A549 (cell line): ENCODE measurements around the gene IFIH1. TPM values are rescaled to one million over a fixed set of nuclear protein-coding genes. Genes with fewer than 3 reads are reported as not detected.

Source experiments
- ATAC-seq, 2 experiments: fragments of 200-7000 bp in 1 of 2; fragments of >200 bp in 1 of 2; cut with Nextera tagmentation in 1 of 2; cut with Tn5 transposase in 1 of 2; 3 replicates each; pipeline versions ENCODE4 v1.8.0 to v1.9.1; 2018 to 2020; ENCODE audit warnings: mild to moderate bottlenecking in 1 of 2, moderate library complexity in 1 of 2
- CTCF ChIA-PET: fragments of 300-600 bp; sonication (Branson Sonifier 250); formaldehyde crosslinking; extraction: SDS; loops from one replicate; lab custom pipeline; 2021; ENCODE audit warnings: antibody characterized with exemption, inconsistent platforms; lab: Yijun Ruan, JAX
- POLR2A ChIA-PET: fragments of 350-600 bp; formaldehyde crosslinking; extraction: SDS; loops from one replicate; lab custom pipeline; 2021; ENCODE audit warnings: antibody characterized with exemption, inconsistent platforms; lab: Yijun Ruan, JAX
- DNase-seq, 2 experiments: peaks; one replicate each; pipeline versions ENCODE4 v3.0.0 to v3.0.0-alpha.2; 2011 to 2016; ENCODE audit warnings: low read depth in 1 of 2, low spot score in 1 of 2
- FAIRE-seq: peaks from 2 replicates; lab custom pipeline; 2011; peaks lifted over from hg19 to GRCh38; lab: Jason Lieb, UNC
- H3K27ac ChIP-seq, 2 experiments: fragments of >200 bp; sonication (Bioruptor Twin); formaldehyde crosslinking; 3 replicates each; pipeline ENCODE4 v1.5.1; 2016 to 2017
- H3K4me1 ChIP-seq: fragments of >200 bp; sonication (Bioruptor Twin); formaldehyde crosslinking; 3 replicates; pipeline ENCODE4 v1.6.1; 2016
- H3K4me2 ChIP-seq: fragments of >200 bp; sonication (Bioruptor Twin); formaldehyde crosslinking; 3 replicates; pipeline ENCODE4 v1.6.1; 2016
- H3K4me3 ChIP-seq: fragments of >200 bp; sonication (Bioruptor Twin); formaldehyde crosslinking; 3 replicates; pipeline ENCODE4 v1.5.1; 2016
- H3K9me3 ChIP-seq: fragments of >200 bp; sonication (Bioruptor Twin); formaldehyde crosslinking; 3 replicates; pipeline ENCODE4 v1.6.1; 2016
- CBX2 ChIP-seq: fragments of 200-600 bp; sonication (generic); IDR thresholded peaks from 2 replicates; pipeline ENCODE4 v1.6.1; 2016; ENCODE audit warnings: low read depth, mild to moderate bottlenecking, borderline replicate concordance
- CBX8 ChIP-seq: fragments of 200-600 bp; sonication (generic); IDR thresholded peaks from 2 replicates; pipeline ENCODE4 v1.6.1; 2016
- EHF ChIP-seq: fragments of 250-450 bp; sonication (Bioruptor Pico); IDR thresholded peaks from 2 replicates; pipeline ENCODE4 v1.5.0; 2020; ENCODE audit warnings: mild to moderate bottlenecking
- EHMT2 ChIP-seq: fragments of 200-600 bp; sonication (generic); IDR thresholded peaks from 2 replicates; pipeline ENCODE4 v1.6.1; 2016; ENCODE audit warnings: antibody characterized with exemption, low read depth, mild to moderate bottlenecking, moderate library complexity
- FOSB ChIP-seq: fragments of 250-450 bp; sonication (Bioruptor Pico); IDR thresholded peaks from 2 replicates; pipeline ENCODE4 v1.5.0; 2020; ENCODE audit warnings: mild to moderate bottlenecking, moderate library complexity
- GATA3 ChIP-seq: IDR thresholded peaks from 2 replicates; pipeline ENCODE4 v1.6.1; 2012; ENCODE audit warnings: borderline replicate concordance
- HDAC2 ChIP-seq: fragments of 200-600 bp; sonication (generic); IDR thresholded peaks from 2 replicates; pipeline ENCODE4 v1.6.1; 2016
- HEYL ChIP-seq: fragments of 250-450 bp; sonication (Bioruptor Pico); IDR thresholded peaks from 2 replicates; pipeline ENCODE4 v1.8.0; 2021; ENCODE audit warnings: mild to moderate bottlenecking, moderate library complexity
- HOXB13 ChIP-seq: fragments of 250-450 bp; sonication (Bioruptor Pico); IDR thresholded peaks from 2 replicates; pipeline ENCODE4 v1.5.0; 2020; ENCODE audit warnings: low read depth, mild to moderate bottlenecking, moderate library complexity
- KDM1A ChIP-seq: fragments of 200-600 bp; sonication (generic); IDR thresholded peaks from 2 replicates; pipeline ENCODE4 v1.6.1; 2016; ENCODE audit warnings: low read depth, mild to moderate bottlenecking
- MAFK ChIP-seq: fragments of 450-650 bp; IDR thresholded peaks from 2 replicates; pipeline ENCODE4 v1.6.1; 2014; ENCODE audit not compliant: partially characterized antibody
- NFE2L2 ChIP-seq: fragments of 150-350 bp; conservative IDR thresholded peaks from 2 replicates; pipeline ENCODE4 v1.6.1; 2014; ENCODE audit warnings: low read length
- PHF8 ChIP-seq: fragments of 200-600 bp; sonication (generic); IDR thresholded peaks from 2 replicates; pipeline ENCODE4 v1.6.1; 2016; ENCODE audit warnings: low read depth, mild to moderate bottlenecking, antibody characterized with exemption, moderate library complexity, borderline replicate concordance
- POLR2AphosphoS2 ChIP-seq: conservative IDR thresholded peaks from 2 replicates; pipeline ENCODE4 v1.6.1; 2012; ENCODE audit warnings: low read length, improper control_type of control experiment, inconsistent platforms
- RARB ChIP-seq: fragments of 250-450 bp; sonication (Bioruptor Pico); IDR thresholded peaks from 2 replicates; pipeline ENCODE4 v1.8.0; 2021; ENCODE audit warnings: mild to moderate bottlenecking, moderate library complexity
- RCOR1 ChIP-seq: fragments of 150-350 bp; IDR thresholded peaks from 2 replicates; pipeline ENCODE4 v1.6.1; 2014; ENCODE audit warnings: antibody characterized with exemption, low read length, low read depth
- RNF2 ChIP-seq: fragments of 200-600 bp; sonication (generic); IDR thresholded peaks from 2 replicates; pipeline ENCODE4 v1.6.1; 2016; ENCODE audit warnings: low read depth, mild to moderate bottlenecking, antibody characterized with exemption, moderate library complexity, borderline replicate concordance
- SREBF2 ChIP-seq: fragments of 450-650 bp; IDR thresholded peaks from 2 replicates; pipeline ENCODE4 v1.6.1; 2014; ENCODE audit warnings: mild to moderate bottlenecking, moderate library complexity
- TFCP2L1 ChIP-seq: fragments of 250-450 bp; sonication (Bioruptor Pico); IDR thresholded peaks from 2 replicates; pipeline ENCODE4 v1.5.0; 2021; ENCODE audit warnings: mild to moderate bottlenecking
- WGBS: methylation state at CpG from one replicate; pipeline ENCODE4 v1.1.6; 2017; ENCODE audit errors: missing lambda C conversion rate; 5-methylcytosine and 5-hydroxymethylcytosine counted together
- polyA plus RNA-seq, 4 experiments: library from polyadenylated mRNA; depleted of rRNA in 3 of 4; stranded (reverse); fragments of >200 nt; fragmentation: RNase III in 1 of 4; extraction: RNeasy Plus Mini Kit Qiagen cat#74134 plus additional on column Dnase treatment in 1 of 4; gene quantifications; 2 replicates in 3 of 4; 3 replicates in 1 of 4; pipeline ENCODE4 v1.2.3, GENCODE V29; 2011 to 2017
- TF ChIP-seq, protein P1 (sequence below): fragments of 250-450 bp; sonication (Bioruptor Pico); IDR thresholded peaks from 2 replicates; pipeline ENCODE4 v1.5.0; 2021; ENCODE audit warnings: mild to moderate bottlenecking, moderate library complexity, borderline replicate concordance
- TF ChIP-seq, protein P2 (sequence below): fragments of 200-600 bp; sonication (generic); IDR thresholded peaks from 2 replicates; pipeline ENCODE4 v1.6.1; 2016; ENCODE audit warnings: antibody characterized with exemption, mild to moderate bottlenecking, moderate library complexity
- TF ChIP-seq, protein P3 (sequence below): IDR thresholded peaks from 2 replicates; pipeline ENCODE4 v1.6.1; 2012; ENCODE audit warnings: low read depth, borderline replicate concordance
- TF ChIP-seq, protein P4 (sequence below): fragments of >200 bp; sonication (Bioruptor Twin); formaldehyde crosslinking; IDR thresholded peaks from 2 replicates; pipeline ENCODE4 v1.6.1; 2016
- TF ChIP-seq, protein P5 (sequence below): IDR thresholded peaks from 2 replicates; pipeline ENCODE4 v1.6.1; 2012
- TF ChIP-seq, protein P6 (sequence below): fragments of 150-350 bp; IDR thresholded peaks from 2 replicates; pipeline ENCODE4 v1.6.1; 2014; ENCODE audit warnings: low read depth, mild to moderate bottlenecking, low read length
- TF ChIP-seq, protein P7 (sequence below): fragments of 250-450 bp; sonication (Bioruptor Pico); IDR thresholded peaks from 2 replicates; pipeline ENCODE4 v1.5.0; 2020; ENCODE audit warnings: low read depth, mild to moderate bottlenecking, moderate library complexity
- TF ChIP-seq, protein P8 (sequence below): fragments of >200 bp; sonication (Bioruptor Twin); formaldehyde crosslinking; IDR thresholded peaks from 3 replicates; pipeline ENCODE4 v1.5.1; 2016

The IFIH1 gene
- polyA plus RNA-seq, 2 of the 4 experiments (the other 2 are of a cell fraction) = 0.21 to 0.57 TPM

DNA sequence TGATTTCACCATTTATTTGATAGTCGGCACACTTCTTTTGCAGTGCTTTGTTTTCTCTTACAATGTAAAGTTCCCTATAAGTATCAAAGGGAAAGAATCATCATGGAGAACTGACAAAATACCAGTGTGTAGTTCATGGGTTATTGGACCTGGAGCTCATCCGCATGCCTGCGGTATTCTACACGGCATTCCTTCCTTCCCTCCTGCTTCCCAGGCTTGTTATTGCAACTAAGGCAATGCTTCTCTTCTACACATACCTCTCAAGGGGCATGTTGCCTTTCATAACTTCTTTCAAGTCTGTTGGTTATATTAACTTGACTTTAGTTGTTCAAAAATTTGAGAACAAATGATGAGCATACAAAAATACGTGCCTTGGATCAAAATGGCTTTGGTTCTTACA lies 51.0 kb downstream of the IFIH1 start:
- DNase-seq (no peak), FAIRE-seq (no peak), ATAC-seq (no peak)
- no peaks in the 10 kb centered on the region for H3K4me1 ChIP-seq
- no peak for TF ChIP-seq MAFK
- TF ChIP-seq HOXB13 = no peak
- TF ChIP-seq, protein P1, sequence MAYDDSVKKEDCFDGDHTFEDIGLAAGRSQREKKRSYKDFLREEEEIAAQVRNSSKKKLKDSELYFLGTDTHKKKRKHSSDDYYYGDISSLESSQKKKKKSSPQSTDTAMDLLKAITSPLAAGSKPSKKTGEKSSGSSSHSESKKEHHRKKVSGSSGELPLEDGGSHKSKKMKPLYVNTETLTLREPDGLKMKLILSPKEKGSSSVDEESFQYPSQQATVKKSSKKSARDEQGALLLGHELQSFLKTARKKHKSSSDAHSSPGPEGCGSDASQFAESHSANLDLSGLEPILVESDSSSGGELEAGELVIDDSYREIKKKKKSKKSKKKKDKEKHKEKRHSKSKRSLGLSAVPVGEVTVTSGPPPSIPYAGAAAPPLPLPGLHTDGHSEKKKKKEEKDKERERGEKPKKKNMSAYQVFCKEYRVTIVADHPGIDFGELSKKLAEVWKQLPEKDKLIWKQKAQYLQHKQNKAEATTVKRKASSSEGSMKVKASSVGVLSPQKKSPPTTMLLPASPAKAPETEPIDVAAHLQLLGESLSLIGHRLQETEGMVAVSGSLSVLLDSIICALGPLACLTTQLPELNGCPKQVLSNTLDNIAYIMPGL (CRISPR knock-in tag) = no peak
- no peak for TF ChIP-seq RARB
- TF ChIP-seq TFCP2L1 (CRISPR knock-in tag) = no peak
- TF ChIP-seq, protein P2, sequence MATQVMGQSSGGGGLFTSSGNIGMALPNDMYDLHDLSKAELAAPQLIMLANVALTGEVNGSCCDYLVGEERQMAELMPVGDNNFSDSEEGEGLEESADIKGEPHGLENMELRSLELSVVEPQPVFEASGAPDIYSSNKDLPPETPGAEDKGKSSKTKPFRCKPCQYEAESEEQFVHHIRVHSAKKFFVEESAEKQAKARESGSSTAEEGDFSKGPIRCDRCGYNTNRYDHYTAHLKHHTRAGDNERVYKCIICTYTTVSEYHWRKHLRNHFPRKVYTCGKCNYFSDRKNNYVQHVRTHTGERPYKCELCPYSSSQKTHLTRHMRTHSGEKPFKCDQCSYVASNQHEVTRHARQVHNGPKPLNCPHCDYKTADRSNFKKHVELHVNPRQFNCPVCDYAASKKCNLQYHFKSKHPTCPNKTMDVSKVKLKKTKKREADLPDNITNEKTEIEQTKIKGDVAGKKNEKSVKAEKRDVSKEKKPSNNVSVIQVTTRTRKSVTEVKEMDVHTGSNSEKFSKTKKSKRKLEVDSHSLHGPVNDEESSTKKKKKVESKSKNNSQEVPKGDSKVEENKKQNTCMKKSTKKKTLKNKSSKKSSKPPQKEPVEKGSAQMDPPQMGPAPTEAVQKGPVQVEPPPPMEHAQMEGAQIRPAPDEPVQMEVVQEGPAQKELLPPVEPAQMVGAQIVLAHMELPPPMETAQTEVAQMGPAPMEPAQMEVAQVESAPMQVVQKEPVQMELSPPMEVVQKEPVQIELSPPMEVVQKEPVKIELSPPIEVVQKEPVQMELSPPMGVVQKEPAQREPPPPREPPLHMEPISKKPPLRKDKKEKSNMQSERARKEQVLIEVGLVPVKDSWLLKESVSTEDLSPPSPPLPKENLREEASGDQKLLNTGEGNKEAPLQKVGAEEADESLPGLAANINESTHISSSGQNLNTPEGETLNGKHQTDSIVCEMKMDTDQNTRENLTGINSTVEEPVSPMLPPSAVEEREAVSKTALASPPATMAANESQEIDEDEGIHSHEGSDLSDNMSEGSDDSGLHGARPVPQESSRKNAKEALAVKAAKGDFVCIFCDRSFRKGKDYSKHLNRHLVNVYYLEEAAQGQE = no peak
- TF ChIP-seq, protein P3, sequence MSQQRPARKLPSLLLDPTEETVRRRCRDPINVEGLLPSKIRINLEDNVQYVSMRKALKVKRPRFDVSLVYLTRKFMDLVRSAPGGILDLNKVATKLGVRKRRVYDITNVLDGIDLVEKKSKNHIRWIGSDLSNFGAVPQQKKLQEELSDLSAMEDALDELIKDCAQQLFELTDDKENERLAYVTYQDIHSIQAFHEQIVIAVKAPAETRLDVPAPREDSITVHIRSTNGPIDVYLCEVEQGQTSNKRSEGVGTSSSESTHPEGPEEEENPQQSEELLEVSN = no peak
- no peak for TF ChIP-seq GATA3
- no peak for TF ChIP-seq HEYL (CRISPR knock-in tag)
- TF ChIP-seq EHMT2 = no peak
- no peak for TF ChIP-seq KDM1A
- TF ChIP-seq, protein P4, sequence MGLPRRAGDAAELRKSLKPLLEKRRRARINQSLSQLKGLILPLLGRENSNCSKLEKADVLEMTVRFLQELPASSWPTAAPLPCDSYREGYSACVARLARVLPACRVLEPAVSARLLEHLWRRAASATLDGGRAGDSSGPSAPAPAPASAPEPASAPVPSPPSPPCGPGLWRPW = no peak
- TF ChIP-seq, protein P5, sequence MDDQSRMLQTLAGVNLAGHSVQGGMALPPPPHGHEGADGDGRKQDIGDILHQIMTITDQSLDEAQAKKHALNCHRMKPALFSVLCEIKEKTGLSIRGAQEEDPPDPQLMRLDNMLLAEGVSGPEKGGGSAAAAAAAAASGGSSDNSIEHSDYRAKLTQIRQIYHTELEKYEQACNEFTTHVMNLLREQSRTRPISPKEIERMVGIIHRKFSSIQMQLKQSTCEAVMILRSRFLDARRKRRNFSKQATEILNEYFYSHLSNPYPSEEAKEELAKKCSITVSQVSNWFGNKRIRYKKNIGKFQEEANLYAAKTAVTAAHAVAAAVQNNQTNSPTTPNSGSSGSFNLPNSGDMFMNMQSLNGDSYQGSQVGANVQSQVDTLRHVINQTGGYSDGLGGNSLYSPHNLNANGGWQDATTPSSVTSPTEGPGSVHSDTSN = no peak
- TF ChIP-seq SREBF2 = no peak
- 71% methylated on average over 5 of the region's 5 CpGs for WGBS
- no peak overlapping the region for H3K4me3 ChIP-seq
- ChIA-PET CTCF (interaction anchor here (0.6 kb wide), 1 partner anchor 974 kb away, joined by 3 read pairs; no protein-coding TSS in a partner anchor), POLR2A (no interaction called here)
- H3K27ac ChIP-seq = no peak overlapping the region
- no peaks in the 10 kb centered on the region for H3K9me3 ChIP-seq
- H3K4me2 ChIP-seq = no peak overlapping the region

DNA sequence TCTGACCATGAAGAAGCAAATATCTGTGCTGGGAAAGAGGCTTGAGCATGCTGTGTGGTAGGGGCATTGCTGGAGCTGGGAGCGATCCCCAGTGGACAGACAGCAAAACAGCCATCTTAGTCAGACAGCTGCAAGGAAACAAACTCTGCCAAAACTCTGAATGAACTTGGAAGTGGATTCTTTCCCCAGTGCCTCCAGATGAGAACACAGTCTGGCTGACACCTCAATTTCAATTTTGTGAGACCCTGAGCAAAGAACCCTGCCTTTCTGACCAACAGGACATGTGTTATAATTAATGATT lies 52.1 kb downstream of the IFIH1 start:
- CTCF ChIA-PET = interaction anchor here (1.0 kb wide), 1 partner anchor 46 kb away, joined by 3 read pairs; no protein-coding TSS in a partner anchor
- Histone ChIP-seq H3K9me3 (no peaks in the 10 kb centered on the region), H3K4me1 (no peaks in the 10 kb centered on the region), H3K4me2 (no peak overlapping the region), H3K4me3 (no peak overlapping the region), H3K27ac (no peak overlapping the region)
- POLR2A ChIA-PET = no interaction called here
- 38% methylated on average over 1 of the region's 1 CpG for WGBS
- ATAC-seq (no peak), FAIRE-seq (no peak), DNase-seq (no peak)
- TF ChIP-seq HDAC2 (no peak), EHMT2 (no peak), CBX8 (no peak), POLR2AphosphoS2 (no peak), FOSB (CRISPR knock-in tag) (no peak), RNF2 (no peak), EHF (CRISPR knock-in tag) (no peak), PHF8 (no peak), NFE2L2 (no peak), RARB (no peak), RCOR1 (no peak), CBX2 (no peak)
- TF ChIP-seq, protein P6, sequence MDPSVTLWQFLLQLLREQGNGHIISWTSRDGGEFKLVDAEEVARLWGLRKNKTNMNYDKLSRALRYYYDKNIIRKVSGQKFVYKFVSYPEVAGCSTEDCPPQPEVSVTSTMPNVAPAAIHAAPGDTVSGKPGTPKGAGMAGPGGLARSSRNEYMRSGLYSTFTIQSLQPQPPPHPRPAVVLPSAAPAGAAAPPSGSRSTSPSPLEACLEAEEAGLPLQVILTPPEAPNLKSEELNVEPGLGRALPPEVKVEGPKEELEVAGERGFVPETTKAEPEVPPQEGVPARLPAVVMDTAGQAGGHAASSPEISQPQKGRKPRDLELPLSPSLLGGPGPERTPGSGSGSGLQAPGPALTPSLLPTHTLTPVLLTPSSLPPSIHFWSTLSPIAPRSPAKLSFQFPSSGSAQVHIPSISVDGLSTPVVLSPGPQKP = no peak
- TF ChIP-seq, protein P4 = no peak
- TF ChIP-seq, protein P7, sequence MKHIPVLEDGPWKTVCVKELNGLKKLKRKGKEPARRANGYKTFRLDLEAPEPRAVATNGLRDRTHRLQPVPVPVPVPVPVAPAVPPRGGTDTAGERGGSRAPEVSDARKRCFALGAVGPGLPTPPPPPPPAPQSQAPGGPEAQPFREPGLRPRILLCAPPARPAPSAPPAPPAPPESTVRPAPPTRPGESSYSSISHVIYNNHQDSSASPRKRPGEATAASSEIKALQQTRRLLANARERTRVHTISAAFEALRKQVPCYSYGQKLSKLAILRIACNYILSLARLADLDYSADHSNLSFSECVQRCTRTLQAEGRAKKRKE (CRISPR knock-in tag) = no peak
- TF ChIP-seq, protein P8, sequence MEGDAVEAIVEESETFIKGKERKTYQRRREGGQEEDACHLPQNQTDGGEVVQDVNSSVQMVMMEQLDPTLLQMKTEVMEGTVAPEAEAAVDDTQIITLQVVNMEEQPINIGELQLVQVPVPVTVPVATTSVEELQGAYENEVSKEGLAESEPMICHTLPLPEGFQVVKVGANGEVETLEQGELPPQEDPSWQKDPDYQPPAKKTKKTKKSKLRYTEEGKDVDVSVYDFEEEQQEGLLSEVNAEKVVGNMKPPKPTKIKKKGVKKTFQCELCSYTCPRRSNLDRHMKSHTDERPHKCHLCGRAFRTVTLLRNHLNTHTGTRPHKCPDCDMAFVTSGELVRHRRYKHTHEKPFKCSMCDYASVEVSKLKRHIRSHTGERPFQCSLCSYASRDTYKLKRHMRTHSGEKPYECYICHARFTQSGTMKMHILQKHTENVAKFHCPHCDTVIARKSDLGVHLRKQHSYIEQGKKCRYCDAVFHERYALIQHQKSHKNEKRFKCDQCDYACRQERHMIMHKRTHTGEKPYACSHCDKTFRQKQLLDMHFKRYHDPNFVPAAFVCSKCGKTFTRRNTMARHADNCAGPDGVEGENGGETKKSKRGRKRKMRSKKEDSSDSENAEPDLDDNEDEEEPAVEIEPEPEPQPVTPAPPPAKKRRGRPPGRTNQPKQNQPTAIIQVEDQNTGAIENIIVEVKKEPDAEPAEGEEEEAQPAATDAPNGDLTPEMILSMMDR = no peak
